Retinal pigment epithelial cell (primary cell): ENCODE results near the gene MAFB.

Experiments used
- DNase-seq: peaks from one replicate; pipeline ENCODE4 v3.0.0-alpha.2; 2010; ENCODE audit warnings: low read depth
- H3K4me3 ChIP-seq: 2 replicates; pipeline ENCODE4 v1.5.1; 2011; ENCODE audit warnings: mild to moderate bottlenecking, low read length, control low read depth, moderate library complexity
- TF ChIP-seq, protein P1 (sequence below): conservative IDR thresholded peaks from 2 replicates; pipeline ENCODE4 v1.5.1; 2011; ENCODE audit warnings: low read depth, low read length, control low read depth, inconsistent platforms

Gene MAFB

GRCh38 chr20:40641202-40641601, 47.8 kb downstream of the MAFB start:
- no peak overlapping the region for H3K4me3 ChIP-seq
- no peak for DNase-seq
- TF ChIP-seq, protein P1, sequence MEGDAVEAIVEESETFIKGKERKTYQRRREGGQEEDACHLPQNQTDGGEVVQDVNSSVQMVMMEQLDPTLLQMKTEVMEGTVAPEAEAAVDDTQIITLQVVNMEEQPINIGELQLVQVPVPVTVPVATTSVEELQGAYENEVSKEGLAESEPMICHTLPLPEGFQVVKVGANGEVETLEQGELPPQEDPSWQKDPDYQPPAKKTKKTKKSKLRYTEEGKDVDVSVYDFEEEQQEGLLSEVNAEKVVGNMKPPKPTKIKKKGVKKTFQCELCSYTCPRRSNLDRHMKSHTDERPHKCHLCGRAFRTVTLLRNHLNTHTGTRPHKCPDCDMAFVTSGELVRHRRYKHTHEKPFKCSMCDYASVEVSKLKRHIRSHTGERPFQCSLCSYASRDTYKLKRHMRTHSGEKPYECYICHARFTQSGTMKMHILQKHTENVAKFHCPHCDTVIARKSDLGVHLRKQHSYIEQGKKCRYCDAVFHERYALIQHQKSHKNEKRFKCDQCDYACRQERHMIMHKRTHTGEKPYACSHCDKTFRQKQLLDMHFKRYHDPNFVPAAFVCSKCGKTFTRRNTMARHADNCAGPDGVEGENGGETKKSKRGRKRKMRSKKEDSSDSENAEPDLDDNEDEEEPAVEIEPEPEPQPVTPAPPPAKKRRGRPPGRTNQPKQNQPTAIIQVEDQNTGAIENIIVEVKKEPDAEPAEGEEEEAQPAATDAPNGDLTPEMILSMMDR: no peak

DNA sequence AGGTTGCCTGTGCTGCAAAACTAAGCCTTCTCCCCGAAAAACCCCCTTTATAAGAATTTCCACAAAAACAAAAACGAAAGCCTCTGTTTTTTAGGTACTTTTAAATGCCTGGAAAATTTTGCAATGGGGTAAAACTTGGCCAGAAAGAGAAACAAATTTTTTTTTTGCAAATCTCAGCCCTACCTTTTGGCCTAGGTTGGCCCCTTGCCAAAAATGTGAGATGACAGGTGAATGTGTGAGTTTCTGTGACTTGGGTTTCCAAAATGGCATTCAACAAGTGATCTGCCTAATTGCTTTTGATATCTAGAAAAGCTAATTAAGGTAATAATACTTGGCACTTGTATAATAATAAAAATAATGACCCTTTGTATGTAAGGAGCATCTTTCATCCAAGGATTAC, 48.4 kb downstream of the MAFB start:
- TF ChIP-seq, protein P1: no peak
- DNase-seq: no peak
- H3K4me3 ChIP-seq: no peak overlapping the region

DNA sequence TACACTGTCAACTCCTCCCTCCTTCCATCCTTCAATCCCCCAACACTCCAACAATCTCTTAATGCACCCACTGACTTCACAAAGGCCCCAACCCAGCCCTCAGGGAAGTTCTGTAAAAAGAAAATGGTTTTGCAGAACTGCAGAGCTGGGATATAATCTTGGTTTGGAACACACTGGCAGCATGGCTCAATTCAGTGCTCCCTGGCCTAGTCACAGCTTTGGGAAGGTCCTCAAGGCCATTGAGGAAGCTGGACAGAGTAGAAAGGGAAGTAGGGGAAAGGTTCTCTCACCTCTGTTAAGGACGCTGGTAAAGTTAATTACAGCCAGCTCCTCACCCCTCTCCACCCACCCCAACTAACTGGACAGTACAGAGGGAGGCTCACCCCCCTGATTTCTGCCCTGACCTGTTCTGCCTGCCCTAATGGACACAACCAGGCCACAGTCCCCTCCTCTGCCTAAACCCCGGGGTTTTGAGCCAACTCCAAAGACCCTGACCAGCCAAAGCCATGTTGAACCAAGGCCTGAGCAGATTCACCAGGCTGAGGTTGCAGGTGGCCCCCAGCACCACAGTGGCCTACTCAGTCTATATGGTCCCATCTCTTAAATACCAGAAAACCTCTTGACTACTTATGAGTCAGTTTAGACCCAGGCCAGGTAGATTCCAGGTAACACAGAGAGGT, 49.2 kb downstream of the MAFB start:
- TF ChIP-seq, protein P1: no peak
- no peak for DNase-seq
- H3K4me3 ChIP-seq: no peak overlapping the region

GRCh38 chr20:40639132-40639531, 49.9 kb downstream of the MAFB start:
- no peak for DNase-seq
- no peak overlapping the region for H3K4me3 ChIP-seq
- TF ChIP-seq, protein P1: no peak

DNA sequence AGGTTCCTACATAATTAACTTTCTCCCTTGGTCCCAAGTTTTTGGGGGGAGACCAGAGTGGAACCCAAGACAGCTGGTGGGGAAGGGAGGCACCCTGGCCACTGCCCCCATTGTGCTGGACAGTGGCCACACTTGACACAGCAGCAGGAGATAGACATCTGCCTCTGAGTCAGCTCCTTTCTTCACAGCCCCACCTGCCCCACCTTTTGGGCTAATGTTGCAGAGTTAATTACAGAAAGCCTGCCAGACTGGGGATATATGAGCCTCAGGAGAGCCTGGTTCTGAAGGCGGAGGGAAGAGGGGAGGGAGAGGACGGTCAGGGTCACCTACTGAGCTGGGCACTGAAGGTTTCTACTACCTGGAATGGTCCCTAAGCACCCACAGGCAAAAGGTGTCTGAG, 50.6 kb downstream of the MAFB start:
- TF ChIP-seq, protein P1: no peak
- DNase-seq: no peak
- H3K4me3 ChIP-seq: no peak overlapping the region

DNA sequence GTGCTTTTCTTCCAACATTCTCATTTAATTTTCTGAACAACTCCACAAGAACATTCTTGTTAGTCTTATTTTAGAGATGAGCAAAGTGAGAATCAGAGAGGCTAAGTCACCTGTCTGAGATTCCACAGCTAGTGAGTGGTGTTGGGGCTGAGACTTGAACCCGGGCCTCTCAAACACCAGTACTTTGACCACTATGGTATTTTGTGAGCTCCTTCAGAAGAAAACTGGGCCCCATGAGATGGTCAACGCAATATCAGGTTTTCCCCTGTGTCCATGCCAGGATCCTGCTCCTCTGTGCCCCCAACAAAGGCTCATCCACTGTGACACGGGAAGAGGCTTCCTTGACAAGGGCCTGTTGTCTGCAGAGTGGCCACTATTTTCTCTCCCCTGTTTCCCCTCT, 51.9 kb downstream of the MAFB start:
- TF ChIP-seq, protein P1: no peak

DNA sequence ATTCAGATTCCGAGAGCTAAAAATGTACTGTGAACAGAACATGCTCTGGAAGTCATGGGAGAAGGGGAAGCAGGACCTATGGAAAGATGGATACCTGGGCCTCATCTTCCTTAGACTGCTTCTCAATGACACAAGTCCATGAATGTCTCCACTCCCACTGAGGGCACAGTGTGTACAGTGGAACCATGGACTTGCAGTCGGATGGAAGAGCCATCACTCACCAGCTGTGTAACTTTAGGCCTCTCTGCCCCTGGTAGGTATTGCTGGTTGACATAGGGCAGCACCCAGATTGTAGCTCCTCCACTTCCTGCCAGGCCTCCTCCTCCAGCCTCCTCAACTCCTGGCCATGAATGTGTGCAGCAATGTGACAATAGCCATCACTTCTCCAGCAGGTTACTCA, 52.5 kb downstream of the MAFB start:
- no peak for DNase-seq
- TF ChIP-seq, protein P1: no peak
- no peak overlapping the region for H3K4me3 ChIP-seq

More for the DNA sequence above, 51.9 kb downstream of the MAFB start:
- H3K4me3 ChIP-seq: no peak overlapping the region
- DNase-seq: no peak
